ENCODE data around the gene TRIP13.

DNA sequence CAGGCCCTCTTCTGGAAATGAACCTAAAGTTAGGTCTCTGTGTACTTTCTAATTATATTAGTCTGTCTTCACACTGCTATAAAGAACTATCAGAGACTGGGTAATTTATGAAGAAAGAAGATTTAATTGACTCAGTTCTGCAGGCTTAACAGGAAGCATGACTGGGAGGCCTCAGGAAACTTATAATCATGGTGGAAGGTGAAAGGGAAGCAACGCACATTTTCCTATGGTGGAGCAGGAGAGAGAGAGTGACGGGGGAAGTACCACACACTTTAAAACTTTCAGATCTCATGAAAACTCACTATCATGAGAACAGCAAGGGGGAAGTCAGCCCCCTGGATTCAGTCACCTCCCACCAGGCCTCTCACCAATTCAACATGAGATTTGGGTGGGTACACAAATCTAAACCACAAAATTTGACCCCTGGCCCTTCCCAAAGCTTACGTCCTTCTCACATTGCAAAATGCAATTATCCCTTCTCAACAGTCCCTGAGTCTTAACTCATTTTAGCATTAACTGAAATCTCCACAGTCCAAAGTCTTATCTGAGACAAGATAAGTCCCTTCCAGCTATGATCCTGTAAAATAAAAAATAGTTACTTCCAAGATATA, 40.7 kb downstream of the TRIP13 start:
- TF ChIP-seq RCOR1 (IDR thresholded peaks at IDR 0.05; ENCODE audit: borderline replicate concordance in 1 of 2, low read depth in 2 of 2, low read length in 2 of 2) (no peak), TAF1 (IDR thresholded peaks at IDR 0.05; ENCODE audit: control insufficient read depth, extremely low read depth, insufficient read depth, low read length, severe bottlenecking) (no peak), ZNF354B (CRISPR knock-in tag; IDR thresholded peaks at IDR 0.05) (no peak), ESRRB (CRISPR knock-in tag; IDR thresholded peaks at IDR 0.05; ENCODE audit: borderline replicate concordance) (no peak), POLR2AphosphoS5 (IDR thresholded peaks at IDR 0.05; ENCODE audit: control insufficient read depth, insufficient read depth, low read depth, low read length) (no peak), KLF1 (tag; IDR thresholded peaks at IDR 0.05) (no peak), EHMT2 (IDR thresholded peaks at IDR 0.05) (no peak), ZFPM2 (CRISPR knock-in tag; IDR thresholded peaks at IDR 0.05) (no peak), ELF1 (tag; IDR thresholded peaks at IDR 0.05) (no peak), GATA2 (CRISPR knock-in tag; IDR thresholded peaks at IDR 0.05) (no peak)
- TF ChIP-seq, protein P1, sequence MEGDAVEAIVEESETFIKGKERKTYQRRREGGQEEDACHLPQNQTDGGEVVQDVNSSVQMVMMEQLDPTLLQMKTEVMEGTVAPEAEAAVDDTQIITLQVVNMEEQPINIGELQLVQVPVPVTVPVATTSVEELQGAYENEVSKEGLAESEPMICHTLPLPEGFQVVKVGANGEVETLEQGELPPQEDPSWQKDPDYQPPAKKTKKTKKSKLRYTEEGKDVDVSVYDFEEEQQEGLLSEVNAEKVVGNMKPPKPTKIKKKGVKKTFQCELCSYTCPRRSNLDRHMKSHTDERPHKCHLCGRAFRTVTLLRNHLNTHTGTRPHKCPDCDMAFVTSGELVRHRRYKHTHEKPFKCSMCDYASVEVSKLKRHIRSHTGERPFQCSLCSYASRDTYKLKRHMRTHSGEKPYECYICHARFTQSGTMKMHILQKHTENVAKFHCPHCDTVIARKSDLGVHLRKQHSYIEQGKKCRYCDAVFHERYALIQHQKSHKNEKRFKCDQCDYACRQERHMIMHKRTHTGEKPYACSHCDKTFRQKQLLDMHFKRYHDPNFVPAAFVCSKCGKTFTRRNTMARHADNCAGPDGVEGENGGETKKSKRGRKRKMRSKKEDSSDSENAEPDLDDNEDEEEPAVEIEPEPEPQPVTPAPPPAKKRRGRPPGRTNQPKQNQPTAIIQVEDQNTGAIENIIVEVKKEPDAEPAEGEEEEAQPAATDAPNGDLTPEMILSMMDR (IDR thresholded peaks at IDR 0.05 in 2 of 3, conservative IDR thresholded peaks at IDR 0.05 in 1 of 3; ENCODE audit: insufficient read depth in 2 of 3, low read depth in 1 of 3, low read length in 3 of 3): no peak

All from K562 (cell line).